Tibial nerve (tissue), 4 donors: Measurements from ENCODE around the gene SGPL1.

Source experiments
- EP300 ChIP-seq, 2 donors: sonication (generic); formaldehyde crosslinking; IDR thresholded peaks; one replicate each; pipeline ENCODE4 v1.6.1; 2017; ENCODE audit warnings: antibody characterized with exemption in 2 of 2, mild to moderate bottlenecking in 1 of 2
- POLR2A ChIP-seq, 2 donors: fragments of 450-650 bp; IDR thresholded peaks; one replicate each; pipeline ENCODE4 v1.6.1; 2017; ENCODE audit warnings: antibody characterized with exemption in 2 of 2, mild to moderate bottlenecking in 2 of 2, moderate library complexity in 2 of 2
- TF ChIP-seq, protein P1 (sequence below), 5 experiments: fragments of 200-600 bp in 3 of 5; fragments of 450-650 bp in 2 of 5; sonication (generic) in 3 of 5; IDR thresholded peaks; one replicate each; pipeline ENCODE4 v1.5.1; 2016 to 2019; ENCODE audit warnings: antibody characterized with exemption in 5 of 5, mild to moderate bottlenecking in 3 of 5, moderate library complexity in 2 of 5

DNA sequence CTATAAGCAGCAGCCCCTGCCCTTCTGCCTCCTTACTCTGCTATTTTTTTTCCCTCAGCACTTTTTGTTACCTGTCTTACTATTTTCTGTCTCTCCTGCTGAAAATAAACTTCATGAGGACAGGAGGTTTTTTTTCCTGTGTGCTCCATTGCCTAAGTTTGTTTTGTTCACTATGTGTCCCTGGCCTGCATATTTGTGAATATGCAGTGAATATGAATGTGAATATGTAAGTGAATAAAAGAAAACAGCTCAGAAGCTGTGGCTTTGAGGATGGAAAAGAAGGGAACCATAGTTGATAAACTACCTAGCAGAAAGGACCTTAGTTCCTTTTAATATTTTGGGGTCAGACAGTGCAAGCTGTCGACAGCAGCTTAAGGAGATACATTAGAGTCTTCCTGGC, 37.7 kb downstream of the SGPL1 start:
- TF ChIP-seq, protein P1, sequence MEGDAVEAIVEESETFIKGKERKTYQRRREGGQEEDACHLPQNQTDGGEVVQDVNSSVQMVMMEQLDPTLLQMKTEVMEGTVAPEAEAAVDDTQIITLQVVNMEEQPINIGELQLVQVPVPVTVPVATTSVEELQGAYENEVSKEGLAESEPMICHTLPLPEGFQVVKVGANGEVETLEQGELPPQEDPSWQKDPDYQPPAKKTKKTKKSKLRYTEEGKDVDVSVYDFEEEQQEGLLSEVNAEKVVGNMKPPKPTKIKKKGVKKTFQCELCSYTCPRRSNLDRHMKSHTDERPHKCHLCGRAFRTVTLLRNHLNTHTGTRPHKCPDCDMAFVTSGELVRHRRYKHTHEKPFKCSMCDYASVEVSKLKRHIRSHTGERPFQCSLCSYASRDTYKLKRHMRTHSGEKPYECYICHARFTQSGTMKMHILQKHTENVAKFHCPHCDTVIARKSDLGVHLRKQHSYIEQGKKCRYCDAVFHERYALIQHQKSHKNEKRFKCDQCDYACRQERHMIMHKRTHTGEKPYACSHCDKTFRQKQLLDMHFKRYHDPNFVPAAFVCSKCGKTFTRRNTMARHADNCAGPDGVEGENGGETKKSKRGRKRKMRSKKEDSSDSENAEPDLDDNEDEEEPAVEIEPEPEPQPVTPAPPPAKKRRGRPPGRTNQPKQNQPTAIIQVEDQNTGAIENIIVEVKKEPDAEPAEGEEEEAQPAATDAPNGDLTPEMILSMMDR (IDR thresholded peaks at IDR 0.05): no peak
- no peak for TF ChIP-seq POLR2A (IDR thresholded peaks at IDR 0.05)
- TF ChIP-seq EP300 (IDR thresholded peaks at IDR 0.05): no peak
